Lower lobe of right lung (tissue), 2 donors: ENCODE data around the gene ZNF221. TPM values are rescaled to one million over a fixed set of nuclear protein-coding genes. Genes with fewer than 3 reads are reported as not detected.

ENCODE experiments used
- ATAC-seq, 2 donors: fragments of 200-7000 bp; cut with Tn5 transposase; one replicate each; pipeline ENCODE4 v1.9.1; 2020 to 2022; ENCODE audit warnings: mild to moderate bottlenecking in 2 of 2, moderate library complexity in 2 of 2
- DNase-seq: peaks from one replicate; pipeline ENCODE4 v3.0.0-alpha.2; 2020
- H3K27ac ChIP-seq: fragments of 200-600 bp; one replicate; pipeline ENCODE4 v1.8.0; 2022
- H3K27me3 ChIP-seq: fragments of 200-600 bp; one replicate; pipeline ENCODE4 v1.8.0; 2022; ENCODE audit warnings: low read depth
- H3K36me3 ChIP-seq: fragments of 200-600 bp; one replicate; pipeline ENCODE4 v1.8.0; 2022; ENCODE audit warnings: mild to moderate bottlenecking
- H3K4me1 ChIP-seq: fragments of 200-600 bp; one replicate; pipeline ENCODE4 v1.8.0; 2022
- H3K4me3 ChIP-seq: fragments of 200-600 bp; one replicate; pipeline ENCODE4 v1.8.0; 2022; ENCODE audit warnings: mild to moderate bottlenecking
- H3K9me3 ChIP-seq: fragments of 200-600 bp; one replicate; pipeline ENCODE4 v1.8.0; 2022
- CTCF ChIP-seq: fragments of 200-600 bp; IDR thresholded peaks from one replicate; pipeline ENCODE4 v1.8.0; 2022; ENCODE audit warnings: antibody characterized with exemption, mild to moderate bottlenecking
- intact Hi-C: fragments of 100-400 bp; cut with DNase I; formaldehyde crosslinking; loops from one replicate; pipeline ENCODE4 v1.11.0; 2022
- total RNA-seq: library from RNA; stranded (reverse); fragmentation: NEBNext Ultra II Directional; extraction: Animal tissue kit (Norgen Biotek cat#: 25700); gene quantifications from one replicate; pipeline ENCODE4 v1.2.1, GENCODE V29; 2021
- donor health status: DM: no; HTN: yes; CAD: no; lungs with severe emphysema.

Gene ZNF221
- total RNA-seq, 1 donor from 2014 or later, result 6.2 TPM

DNA sequence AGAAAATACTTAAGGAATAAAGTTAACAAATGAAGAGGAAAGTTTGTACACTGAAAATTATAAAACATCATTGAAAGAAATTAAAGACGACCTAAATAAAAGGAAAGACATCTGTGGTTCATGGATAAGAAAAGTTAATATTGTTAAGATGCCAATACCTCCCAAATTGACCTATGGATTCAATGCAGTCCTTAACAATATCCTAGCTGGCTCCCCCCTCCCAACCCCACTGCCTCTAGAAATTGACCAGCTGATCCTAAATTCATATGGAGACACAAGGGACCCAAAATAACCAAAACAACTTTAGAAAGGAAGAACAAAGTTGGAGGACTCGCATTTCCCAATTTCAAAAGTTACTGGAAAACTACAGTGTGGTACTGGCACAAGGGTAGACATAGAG, 44.3 kb upstream of the ZNF221 start:
- intact Hi-C loops, result no loop called here
- Histone ChIP-seq H3K27me3 (no peaks in the 10 kb centered on the region), H3K4me1 (no peaks in the 10 kb centered on the region), H3K4me3 (no peak overlapping the region), H3K27ac (no peak overlapping the region), H3K36me3 (no peaks in the 10 kb centered on the region), H3K9me3 (peaks cover 89% of the 10 kb centered on the region)
- ATAC-seq, result no peak
- DNase-seq, result no peak
- TF ChIP-seq CTCF, result no peak

- Histone ChIP-seq H3K36me3 (peaks cover 1% of the 10 kb centered on the region), H3K4me1 (no peaks in the 10 kb centered on the region), H3K4me3 (no peak overlapping the region), H3K27ac (no peak overlapping the region), H3K9me3 (peaks cover 99% of the 10 kb centered on the region), H3K27me3 (no peaks in the 10 kb centered on the region)
- intact Hi-C loops, result no loop called here
- no peak for TF ChIP-seq CTCF
- DNase-seq (no peak), ATAC-seq (no peak)
Measured at GRCh38 chr19:43908659-43909058, 42.4 kb upstream of the ZNF221 start.

GRCh38 chr19:43910884-43911283, 40.1 kb upstream of the ZNF221 start:
- Histone ChIP-seq H3K4me3 (no peak overlapping the region), H3K27me3 (no peaks in the 10 kb centered on the region), H3K36me3 (peaks cover 24% of the 10 kb centered on the region), H3K9me3 (peaks cover 100% of the 10 kb centered on the region), H3K4me1 (no peaks in the 10 kb centered on the region), H3K27ac (no peak overlapping the region)
- DNase-seq, result no peak
- no peak for ATAC-seq
- TF ChIP-seq CTCF, result no peak
- intact Hi-C loops, result no loop called here

- Histone ChIP-seq H3K27me3 (no peaks in the 10 kb centered on the region), H3K4me3 (no peak overlapping the region), H3K36me3 (peaks cover 49% of the 10 kb centered on the region), H3K27ac (no peak overlapping the region), H3K4me1 (no peaks in the 10 kb centered on the region), H3K9me3 (peaks cover 100% of the 10 kb centered on the region)
- no peak for TF ChIP-seq CTCF
- intact Hi-C loops, result no loop called here
- DNase-seq (no peak), ATAC-seq (no peak)
Measured at GRCh38 chr19:43913383-43913782, 37.6 kb upstream of the ZNF221 start.

DNA sequence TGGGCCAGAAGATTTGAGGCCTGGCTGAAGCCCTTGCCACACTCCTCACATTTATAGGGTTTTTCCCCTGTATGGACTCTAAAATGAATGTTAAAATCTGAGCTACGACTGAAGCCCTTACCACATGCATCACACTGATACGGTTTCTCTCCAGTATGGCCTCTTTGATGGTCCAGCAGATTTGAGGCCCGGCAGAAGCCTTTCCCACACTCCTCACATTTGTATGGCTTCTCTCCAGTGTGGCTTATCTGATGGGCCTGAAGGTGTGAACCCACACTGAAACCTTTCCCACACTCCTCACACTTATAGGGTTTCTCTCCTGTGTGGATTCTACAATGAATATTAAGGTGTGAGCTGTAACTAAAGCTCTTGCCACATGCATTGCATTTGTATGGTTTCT, 37.0 kb upstream of the ZNF221 start:
- no peak for TF ChIP-seq CTCF
- Histone ChIP-seq H3K27ac (no peak overlapping the region), H3K4me3 (no peak overlapping the region), H3K27me3 (no peaks in the 10 kb centered on the region), H3K9me3 (peaks cover 100% of the 10 kb centered on the region), H3K4me1 (no peaks in the 10 kb centered on the region), H3K36me3 (peaks cover 55% of the 10 kb centered on the region)
- intact Hi-C loops, result no loop called here
- ATAC-seq (no peak), DNase-seq (no peak)

- Histone ChIP-seq H3K27ac (no peak overlapping the region), H3K9me3 (peaks cover 37% of the 10 kb centered on the region), H3K4me3 (no peak overlapping the region), H3K36me3 (peaks cover 98% of the 10 kb centered on the region), H3K27me3 (no peaks in the 10 kb centered on the region), H3K4me1 (no peaks in the 10 kb centered on the region)
- DNase-seq (no peak), ATAC-seq (no peak)
- no peak for TF ChIP-seq CTCF
- intact Hi-C loops, result no loop called here
Measured at GRCh38 chr19:43923875-43924274, 27.2 kb upstream of the ZNF221 start.
